HG02970 (cell line): ENCODE results near the gene CCDC170.
"Not testable (repeated sequence)": the region's sequence is repeated elsewhere in the genome, so short reads cannot be mapped to it uniquely, and the experiment has no call there.

ENCODE experiments used
- ATAC-seq: cut with Tn5 transposase; IDR thresholded peaks from one replicate; pipeline ENCODE4 v1.9.1; 2021; ENCODE audit warnings: mild to moderate bottlenecking, moderate library complexity, moderate number of reproducible peaks; ENCODE audit not compliant: unreplicated experiment, low FRiP score

CCDC170 gene, protein sequence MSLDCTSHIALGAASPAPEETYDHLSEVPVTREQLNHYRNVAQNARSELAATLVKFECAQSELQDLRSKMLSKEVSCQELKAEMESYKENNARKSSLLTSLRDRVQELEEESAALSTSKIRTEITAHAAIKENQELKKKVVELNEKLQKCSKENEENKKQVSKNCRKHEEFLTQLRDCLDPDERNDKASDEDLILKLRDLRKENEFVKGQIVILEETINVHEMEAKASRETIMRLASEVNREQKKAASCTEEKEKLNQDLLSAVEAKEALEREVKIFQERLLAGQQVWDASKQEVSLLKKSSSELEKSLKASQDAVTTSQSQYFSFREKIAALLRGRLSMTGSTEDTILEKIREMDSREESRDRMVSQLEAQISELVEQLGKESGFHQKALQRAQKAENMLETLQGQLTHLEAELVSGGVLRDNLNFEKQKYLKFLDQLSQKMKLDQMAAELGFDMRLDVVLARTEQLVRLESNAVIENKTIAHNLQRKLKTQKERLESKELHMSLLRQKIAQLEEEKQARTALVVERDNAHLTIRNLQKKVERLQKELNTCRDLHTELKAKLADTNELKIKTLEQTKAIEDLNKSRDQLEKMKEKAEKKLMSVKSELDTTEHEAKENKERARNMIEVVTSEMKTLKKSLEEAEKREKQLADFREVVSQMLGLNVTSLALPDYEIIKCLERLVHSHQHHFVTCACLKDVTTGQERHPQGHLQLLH

DNA sequence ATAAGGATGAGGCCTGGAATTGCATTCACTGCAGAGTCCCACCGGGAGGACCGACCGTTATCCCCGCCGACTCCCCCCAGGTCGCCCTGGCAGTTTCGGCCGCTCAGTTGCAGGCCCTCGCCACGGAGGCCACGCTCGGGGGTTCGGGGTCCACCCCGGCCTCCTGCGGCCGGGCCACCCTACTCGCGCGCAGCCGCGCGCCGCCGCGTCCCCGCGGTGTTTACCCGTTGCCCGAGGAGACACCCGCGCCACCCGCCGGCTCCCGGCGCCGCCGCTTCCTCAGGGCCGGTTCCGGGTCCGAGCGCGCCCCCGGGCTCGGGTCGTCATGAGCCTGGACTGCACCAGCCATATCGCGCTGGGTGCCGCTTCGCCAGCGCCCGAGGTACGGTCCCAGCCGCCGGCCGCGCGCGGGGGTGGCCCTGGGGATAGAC, at the start of gene CCDC170:
TSS of gene CCDC170 (plus strand) at position 214 of the 431 bp plus-strand sequence. CDS start at position 326, 112 bp downstream.
- no peak for ATAC-seq

DNA sequence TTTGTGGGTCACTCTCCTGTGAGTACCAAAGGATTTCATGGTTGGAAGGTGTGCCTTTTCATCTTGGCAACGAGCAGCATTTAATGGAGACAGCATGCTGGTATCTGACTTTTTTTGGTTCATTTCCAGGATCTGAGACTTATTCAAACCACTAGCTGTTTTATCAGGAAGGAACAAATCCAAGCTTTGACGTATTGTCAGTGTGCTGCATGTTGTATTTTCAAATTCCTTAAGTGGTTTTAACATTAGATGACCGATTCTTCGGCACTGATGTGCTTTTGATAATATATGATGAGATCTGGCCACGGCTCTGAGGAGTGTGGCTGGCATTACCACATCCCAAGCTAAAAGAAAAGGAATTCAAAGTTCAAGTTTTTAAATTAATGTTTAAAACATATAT, 48.3 kb upstream of the CCDC170 start:
- ATAC-seq: no peak

DNA sequence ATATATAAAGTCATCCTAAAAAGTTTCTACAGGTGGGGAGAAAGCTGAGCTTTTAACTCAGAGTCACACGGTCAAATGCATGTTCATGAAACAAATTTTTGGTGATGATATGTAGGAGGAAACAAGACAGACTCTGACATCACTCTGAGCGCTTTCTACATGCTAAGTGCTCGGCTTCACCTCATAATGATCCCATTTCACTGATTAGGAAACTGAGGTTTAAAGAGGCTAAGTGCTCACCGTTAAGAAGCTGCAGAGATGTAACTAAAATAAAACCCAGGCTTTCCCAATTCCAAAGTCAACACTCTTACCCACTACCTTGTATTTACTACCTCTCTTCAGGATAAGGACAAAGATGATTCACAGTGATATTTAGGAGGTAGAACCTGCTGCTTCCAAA, 46.6 kb upstream of the CCDC170 start:
- ATAC-seq: no peak

DNA sequence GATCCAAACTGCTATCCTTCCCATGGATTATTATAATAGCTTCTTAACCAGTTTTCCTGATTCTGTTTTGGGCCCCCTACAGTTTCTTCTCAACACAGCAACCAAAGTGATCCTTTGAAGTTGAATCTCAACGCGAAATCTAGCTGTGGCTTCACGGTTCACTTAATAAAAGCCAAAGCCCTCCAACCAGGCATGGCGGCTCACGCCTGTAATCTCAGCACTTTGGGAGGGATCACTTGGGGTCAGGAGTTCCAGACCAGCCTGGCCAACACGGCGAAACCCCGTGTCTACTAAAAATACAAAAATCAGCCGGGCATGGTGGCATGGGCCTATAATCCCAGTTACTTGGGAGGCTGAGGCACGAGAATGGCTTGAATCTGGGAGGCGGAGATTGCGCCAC, 45.2 kb upstream of the CCDC170 start:
- ATAC-seq: no peak

DNA sequence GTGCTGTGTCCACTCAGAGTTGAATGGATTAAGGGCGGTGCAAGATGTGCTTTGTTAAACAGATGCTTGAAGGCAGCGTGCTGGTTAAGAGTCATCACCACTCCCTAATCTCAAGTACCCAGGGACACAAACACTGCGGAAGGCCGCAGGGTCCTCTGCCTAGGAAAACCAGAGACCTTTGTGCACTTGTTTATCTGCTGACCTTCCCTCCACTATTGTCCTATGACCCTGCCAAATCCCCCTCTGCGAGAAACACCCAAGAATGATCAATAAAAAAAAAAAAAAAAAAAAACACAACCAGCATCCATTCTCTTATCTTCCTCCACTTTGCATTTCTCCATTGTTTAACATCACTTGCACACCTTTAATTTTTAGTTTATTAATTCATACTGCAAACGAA, 42.9 kb upstream of the CCDC170 start:
- ATAC-seq: not testable (repeated sequence)

DNA sequence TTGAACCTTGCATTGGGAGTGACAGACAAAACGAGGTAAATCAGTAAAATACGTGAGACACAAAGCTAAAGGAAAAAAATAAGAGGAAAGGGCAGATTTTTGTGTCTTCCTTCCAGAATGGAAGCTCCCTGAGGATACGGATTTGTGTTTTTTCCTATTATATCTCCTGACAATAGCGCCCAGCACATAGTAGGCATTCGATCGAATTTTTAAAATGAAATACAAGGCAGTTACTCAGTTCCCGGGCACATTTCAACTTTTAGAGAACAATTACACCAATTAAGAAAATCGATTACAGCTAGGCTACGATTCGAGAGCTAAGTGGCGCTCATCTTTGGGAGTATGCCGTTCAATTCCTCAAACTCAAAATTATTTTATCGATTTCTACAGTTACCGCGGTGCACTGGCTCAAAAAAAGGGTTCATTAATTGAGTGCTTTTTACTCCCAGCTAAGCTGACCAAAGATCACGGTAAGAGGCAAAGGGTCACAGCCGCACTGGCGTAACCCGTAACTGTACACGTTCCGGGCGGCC, 42.3 kb upstream of the CCDC170 start:
- no peak for ATAC-seq

DNA sequence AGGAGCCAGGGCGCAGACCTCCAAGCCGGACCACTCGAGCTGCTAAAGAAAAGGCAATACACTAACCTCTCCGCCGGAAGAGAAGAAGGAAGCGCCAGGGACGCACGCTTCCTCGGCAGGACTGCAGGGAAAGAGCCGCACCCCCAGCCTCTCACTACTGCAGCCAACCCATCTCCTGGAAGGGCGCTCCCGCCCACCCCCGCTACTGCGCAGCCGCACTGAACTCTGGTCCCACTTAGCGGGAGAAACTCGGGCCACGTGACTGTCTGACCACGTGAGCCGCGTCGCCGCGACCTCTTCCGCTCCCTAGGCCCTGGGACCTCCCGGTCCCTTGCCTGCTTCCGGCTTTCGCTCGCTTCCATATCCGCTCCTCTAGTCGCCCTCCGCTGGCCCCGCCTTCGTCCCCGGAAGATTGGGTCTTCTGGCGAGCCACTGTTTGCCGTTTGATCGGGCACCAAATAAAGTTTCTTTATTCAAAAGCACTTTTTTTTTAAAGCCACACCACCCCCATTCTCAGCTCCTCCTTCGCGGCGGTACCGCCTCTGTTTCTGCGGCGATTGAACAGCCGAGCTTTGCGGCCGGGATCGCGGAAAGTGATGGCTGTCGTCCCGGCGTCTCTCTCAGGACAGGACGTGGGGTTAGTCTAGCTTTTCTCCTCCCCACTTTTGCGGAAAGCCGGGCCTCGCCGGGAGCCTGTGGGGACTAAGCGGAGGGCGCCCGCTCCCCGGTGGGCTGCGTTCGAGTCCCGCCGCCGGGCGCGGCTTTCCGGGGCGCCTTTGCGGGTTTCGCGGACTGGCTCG, 41.7 kb upstream of the CCDC170 start, which contains the start of gene RMND1:
TSS of gene RMND1 (minus strand) at position 177 of the 800 bp plus-strand sequence. CDS start 6,315 bp downstream, outside the sequence.
- ATAC-seq: peak; percentile 99

DNA sequence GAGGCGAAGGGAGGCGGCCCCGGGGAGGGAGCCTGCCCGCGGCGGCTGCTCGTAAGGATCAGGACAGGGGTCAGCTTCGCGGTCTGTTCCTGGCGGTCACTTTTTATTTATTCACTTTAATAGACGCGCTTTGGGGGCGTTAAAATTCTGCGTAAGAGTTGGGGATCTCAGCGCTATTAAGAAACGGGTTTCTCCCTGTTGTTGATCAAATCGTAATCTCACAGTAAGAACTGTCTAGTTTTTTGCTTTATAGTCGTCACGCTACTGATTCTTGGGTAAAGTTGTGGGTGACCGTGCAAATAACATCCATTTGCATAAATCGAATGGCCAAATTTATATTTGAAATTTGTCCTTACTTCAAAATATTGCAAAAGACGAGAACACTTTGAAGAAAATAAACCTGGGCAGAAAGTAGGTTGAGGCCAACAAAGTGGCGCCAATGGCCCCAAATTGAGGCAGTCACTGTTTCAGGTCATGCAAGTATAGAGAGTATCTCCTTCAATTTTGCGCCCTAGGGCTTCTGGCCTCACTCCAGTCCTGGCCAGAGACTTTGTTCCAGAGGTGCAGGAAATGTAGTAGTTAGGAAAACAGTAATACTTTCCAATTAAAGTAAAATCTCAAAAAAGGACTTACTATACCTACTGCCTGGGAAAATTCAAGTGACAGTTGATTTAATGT, 40.9 kb upstream of the CCDC170 start:
- ATAC-seq: no peak

DNA sequence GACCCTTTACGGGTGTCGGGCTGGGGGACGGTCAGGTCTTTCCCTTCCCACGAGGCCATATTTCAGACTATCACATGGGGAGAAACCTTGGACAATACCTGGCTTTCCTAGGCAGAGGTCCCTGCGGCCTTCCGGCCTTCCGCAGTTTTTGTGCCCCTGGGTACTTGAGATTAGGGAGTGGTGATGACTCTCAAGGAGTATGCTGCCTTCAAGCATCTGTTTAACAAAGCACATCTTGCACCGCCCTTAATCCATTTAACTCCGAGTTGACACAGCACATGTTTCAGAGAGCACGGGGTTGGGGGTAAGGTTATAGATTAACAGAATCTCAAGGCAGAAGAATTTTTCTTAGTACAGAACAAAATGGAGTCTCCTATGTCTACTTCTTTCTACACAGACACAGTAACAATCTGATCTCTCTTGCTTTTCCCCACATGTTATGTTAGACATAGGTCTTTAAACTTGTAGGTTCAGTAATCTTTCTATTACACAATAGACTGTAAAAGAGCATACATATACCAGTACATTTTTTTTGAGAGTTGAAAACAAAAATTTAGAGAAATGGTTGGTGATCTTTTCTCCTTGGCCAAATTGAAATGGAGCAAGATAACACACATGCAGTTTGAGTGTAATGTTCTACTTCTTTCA, 37.9 kb upstream of the CCDC170 start:
- not testable (repeated sequence) for ATAC-seq

DNA sequence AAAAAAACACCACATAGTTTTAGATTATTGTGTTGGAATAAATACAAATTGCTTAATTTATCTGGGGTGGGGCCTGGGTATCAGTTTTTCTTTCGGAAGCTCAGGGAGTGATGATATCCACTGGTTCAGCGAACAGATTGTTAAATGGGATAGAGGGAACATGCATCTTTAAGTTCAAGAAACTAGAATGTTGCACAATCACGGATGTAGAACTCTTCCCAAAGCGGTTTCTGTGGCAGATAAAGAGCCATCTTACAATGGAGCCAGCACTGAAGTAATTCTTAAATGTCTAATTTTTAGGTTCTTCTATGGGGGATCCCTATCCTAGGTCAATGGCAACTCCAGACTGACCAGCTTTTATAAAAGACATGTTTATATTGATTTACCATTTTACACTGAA, 32.1 kb upstream of the CCDC170 start:
- ATAC-seq: no peak

DNA sequence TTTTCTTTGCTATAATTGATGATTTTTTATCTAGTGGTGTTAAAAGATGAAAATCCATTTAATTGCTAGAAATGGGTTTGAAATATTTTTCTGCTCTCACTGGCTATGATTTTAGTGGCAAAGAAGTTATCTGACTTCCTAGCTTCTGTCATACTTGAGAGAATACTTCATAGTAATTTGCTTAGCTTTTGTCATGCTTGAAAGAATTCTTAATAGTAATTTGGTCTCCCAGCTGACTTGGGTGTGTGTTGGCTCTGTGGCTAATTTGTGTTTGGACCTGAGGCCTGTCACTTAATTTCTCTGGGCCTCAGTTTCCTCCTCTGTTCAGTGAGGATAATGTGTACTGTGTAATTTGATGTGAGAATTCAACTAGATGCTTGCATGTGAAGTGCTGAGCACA, 29.1 kb upstream of the CCDC170 start:
- no peak for ATAC-seq

DNA sequence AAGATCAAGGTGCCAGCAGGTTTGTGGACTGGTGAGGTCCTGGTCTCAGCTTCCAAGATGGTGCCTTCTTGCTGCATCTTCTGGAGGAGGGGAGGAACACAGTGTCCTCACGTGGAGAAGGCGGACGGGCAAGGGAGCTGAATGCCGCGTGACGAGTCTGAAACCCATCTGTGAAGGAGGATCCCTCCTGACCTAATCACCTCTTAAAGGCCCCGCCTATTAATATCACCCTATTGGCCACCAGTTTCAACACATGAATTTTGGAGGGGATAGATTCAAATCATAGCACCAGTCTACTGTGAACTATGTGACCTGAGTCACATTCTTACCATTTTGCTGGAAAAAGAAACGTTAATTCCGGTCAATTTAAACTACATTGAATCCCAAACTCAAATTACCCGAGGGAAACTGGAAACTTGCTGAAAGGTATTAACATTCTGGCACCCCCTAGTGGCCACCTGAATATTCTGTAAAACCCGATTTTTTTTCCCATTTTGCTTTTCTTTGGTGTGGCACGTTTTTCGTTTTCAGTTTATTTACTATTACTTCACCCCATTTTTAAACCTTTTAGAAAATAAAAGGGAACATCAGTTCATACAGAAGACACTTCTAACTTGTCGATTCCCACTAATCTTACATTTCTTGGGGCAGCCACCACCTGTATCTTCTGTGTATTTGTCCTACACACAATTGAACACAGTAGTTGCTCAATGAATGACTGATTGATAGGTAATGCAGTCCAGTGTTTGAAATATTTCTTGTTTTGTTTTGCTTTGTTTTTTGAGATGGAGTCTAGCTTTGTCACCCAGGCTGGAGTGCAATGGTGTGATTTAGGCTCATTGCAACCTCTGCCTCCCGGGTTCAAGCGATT, 17.9 kb upstream of the CCDC170 start:
- no peak for ATAC-seq

DNA sequence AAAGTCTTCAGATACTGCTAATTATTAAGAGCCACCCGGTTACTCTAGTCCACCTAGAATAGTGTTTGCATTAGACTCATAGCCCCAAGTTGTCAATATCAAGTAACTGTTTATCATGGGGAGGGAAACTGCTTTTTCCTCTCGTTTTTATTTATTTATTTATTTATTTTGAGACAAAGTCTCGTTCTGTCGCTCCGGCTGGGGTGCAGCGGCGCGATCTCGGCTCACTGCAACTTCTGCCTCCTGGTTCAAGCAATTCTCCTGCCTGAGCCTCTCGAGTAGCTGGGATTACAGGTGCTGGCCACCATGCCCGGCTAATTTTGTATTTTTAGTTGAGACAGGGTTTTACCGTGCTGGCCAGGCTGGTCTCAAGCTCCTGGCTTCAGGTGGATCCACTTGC, 16.1 kb upstream of the CCDC170 start:
- ATAC-seq: no peak

DNA sequence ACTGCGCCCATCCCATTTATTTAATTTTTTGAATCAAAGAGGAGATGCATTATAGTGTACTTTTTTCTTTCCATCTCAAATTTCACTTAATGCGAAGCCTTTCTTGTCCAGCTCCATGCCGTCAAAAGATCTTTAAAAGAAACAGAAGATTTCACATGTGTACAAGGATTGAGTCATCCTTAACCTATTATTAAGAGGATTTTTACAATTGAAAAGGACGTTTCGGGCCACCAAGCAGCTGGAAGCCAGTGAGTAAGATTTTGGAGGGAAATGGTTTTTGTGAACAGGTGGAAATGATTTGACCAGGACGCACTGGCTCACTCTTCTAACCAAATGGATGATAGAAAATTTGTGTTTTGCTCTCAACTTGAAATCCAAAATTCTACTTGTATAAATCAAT, 15.1 kb upstream of the CCDC170 start:
- no peak for ATAC-seq

DNA sequence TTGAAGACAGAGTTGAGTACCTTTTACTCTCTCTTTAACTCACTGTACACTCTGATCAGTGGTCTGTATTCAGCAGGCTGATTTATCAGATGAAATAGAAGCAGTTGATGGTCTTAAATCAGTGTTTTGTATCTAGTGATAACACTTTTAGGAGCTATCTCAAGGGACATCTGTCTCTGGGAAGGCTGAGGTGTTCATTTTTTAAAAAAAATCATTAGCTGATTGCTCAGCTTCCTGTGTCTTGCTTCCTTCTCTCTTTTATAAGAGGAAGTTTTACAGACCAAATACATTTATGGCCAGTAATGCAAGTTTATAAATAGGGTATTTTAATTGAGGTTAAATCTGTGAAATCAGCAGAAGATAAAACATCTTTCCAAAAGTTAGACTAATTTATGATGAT, 12.0 kb upstream of the CCDC170 start:
- no peak for ATAC-seq

DNA sequence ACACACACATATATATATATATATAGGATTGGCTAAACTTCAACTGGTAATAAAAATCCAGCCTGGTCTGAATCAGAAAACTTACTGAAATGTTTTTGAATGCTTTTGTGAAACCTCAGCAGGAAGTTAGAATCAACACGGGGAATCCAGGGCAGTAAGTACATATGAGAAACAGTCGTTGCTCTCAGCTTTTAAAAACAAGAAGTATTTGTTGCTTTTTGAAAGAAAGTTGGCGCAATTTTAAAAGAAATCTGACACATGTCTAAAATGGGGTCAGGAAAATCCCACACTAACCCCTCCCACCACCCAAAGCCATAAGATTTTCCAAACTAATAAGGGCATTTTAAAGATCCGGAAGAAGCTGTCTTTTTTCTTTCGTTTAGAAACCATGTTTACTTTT, 11.5 kb upstream of the CCDC170 start:
- no peak for ATAC-seq

DNA sequence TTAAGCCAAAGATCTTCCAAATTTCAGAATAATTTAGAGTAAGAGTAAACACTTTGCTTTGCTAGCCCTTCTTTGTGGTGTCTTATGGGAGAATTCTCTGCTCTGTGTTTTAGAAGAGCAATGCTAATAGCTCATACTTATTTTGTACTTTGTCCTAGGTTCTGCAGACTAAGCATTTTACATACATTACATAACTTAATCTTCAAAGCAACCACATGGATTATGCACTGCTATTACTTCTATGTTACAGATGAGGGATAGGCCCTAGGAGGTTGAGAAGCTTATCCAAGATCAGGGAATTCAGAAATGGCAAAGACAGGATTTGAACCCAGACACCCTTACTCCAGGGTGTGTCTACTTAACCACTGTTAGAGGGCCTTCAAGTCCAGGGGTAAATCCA, 9.8 kb upstream of the CCDC170 start:
- ATAC-seq: no peak

DNA sequence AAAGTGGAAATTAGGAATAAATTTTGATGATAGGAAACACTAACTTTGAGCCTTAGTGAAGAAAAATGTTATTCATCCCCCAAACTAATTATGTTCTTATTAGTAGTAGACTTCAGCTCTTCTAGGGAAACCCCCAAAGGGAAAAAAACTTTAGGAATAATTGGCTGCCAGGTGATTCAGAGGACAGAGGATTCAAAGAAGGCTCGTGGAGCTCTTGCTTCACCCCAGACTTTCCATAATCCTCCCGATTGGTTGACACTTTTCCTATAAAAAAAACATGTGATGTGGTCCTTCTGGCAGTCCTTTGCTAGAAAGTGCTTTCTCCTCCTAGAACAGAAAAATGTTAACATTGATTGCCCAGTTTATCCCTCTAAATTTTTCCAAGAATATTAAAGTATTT, 5.6 kb upstream of the CCDC170 start:
- no peak for ATAC-seq

DNA sequence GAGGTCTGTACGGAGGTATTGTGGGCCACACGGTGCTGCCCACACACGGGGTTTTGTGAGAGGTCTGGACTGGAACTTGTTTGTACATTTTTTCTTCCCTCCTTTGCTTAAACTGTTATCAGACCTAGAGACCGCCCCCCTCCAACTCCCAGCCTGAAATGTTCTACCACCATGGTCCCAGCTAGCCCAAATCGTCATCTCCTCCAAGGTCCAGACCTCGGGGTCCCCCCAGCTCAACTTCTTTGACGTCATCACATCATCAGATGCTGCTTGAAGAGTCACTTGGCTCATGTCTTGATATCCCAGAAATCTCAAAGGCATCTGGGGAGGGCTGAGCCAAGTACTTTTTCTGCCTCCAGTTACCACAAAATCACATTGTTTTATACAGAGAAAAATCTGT, 2.8 kb upstream of the CCDC170 start:
- no peak for ATAC-seq
